Activated gamma-delta T cell treated with Interleukin-2 at 50 U/mL for 16 hours (primary cell): ENCODE data around the gene CAMK1G.

Source experiments
- DNase-seq: peaks from one replicate; pipeline ENCODE4 v3.0.0-alpha.2; 2020

CAMK1G gene

GRCh38 chr1:209621286-209621685 lies 37.8 kb downstream of the CAMK1G start:
- no peak for DNase-seq

GRCh38 chr1:209621741-209622655 lies 38.5 kb downstream of the CAMK1G start:
- DNase-seq = no peak

- DNase-seq = no peak
These were observed 39.6 kb downstream of the CAMK1G start for GRCh38 chr1:209622841-209623829.

GRCh38 chr1:209624558-209625549 lies 41.3 kb downstream of the CAMK1G start:
- no peak for DNase-seq

- DNase-seq = no peak
These were observed 42.3 kb downstream of the CAMK1G start for GRCh38 chr1:209625791-209626285.

GRCh38 chr1:209626346-209627026 lies 43.0 kb downstream of the CAMK1G start:
- no peak for DNase-seq

- DNase-seq = no peak
These were observed 43.7 kb downstream of the CAMK1G start for GRCh38 chr1:209627027-209627731.

- DNase-seq = peak; percentile 70
These were observed 44.2 kb downstream of the CAMK1G start for GRCh38 chr1:209627732-209628196.

GRCh38 chr1:209628618-209629299 lies 45.2 kb downstream of the CAMK1G start:
- DNase-seq = no peak

- no peak for DNase-seq
These were observed 46.3 kb downstream of the CAMK1G start for GRCh38 chr1:209629621-209630382.

GRCh38 chr1:209630383-209631225 lies 47.1 kb downstream of the CAMK1G start:
- DNase-seq = no peak

GRCh38 chr1:209633335-209633997 lies 50.0 kb downstream of the CAMK1G start:
- DNase-seq = no peak

GRCh38 chr1:209634005-209634737 lies 50.7 kb downstream of the CAMK1G start:
- DNase-seq = no peak

GRCh38 chr1:209635850-209636249 lies 52.3 kb downstream of the CAMK1G start:
- no peak for DNase-seq

- DNase-seq = no peak
These were observed 58.3 kb downstream of the CAMK1G start for GRCh38 chr1:209641832-209642172.

GRCh38 chr1:209642816-209643215 lies 59.3 kb downstream of the CAMK1G start:
- no peak for DNase-seq
